Keratinocyte (primary cell): ENCODE data around the gene ADAMTSL1. TPM values are rescaled to one million over a fixed set of nuclear protein-coding genes. Genes with fewer than 3 reads are reported as not detected.

Source experiments
- DNase-seq: peaks from one replicate; pipeline ENCODE4 v3.0.0-alpha.2; 2011; ENCODE audit warnings: low read depth, missing footprints, low spot score
- FAIRE-seq: peaks from 2 replicates; lab custom pipeline; 2011; peaks lifted over from hg19 to GRCh38; lab: Jason Lieb, UNC
- H2AFZ ChIP-seq: 2 replicates; pipeline ENCODE4 v1.6.0; 2012; ENCODE audit warnings: low read length, control low read depth, inconsistent platforms; ENCODE audit not compliant: control insufficient read depth
- H3K27ac ChIP-seq: 2 replicates; pipeline ENCODE4 v1.5.1; 2011; ENCODE audit warnings: low read length; ENCODE audit not compliant: control insufficient read depth, insufficient read depth
- H3K27me3 ChIP-seq: 3 replicates; pipeline ENCODE4 v1.6.0; 2011; ENCODE audit warnings: low read length; ENCODE audit not compliant: control insufficient read depth, insufficient read depth; ENCODE audit errors: extremely low read depth
- H3K36me3 ChIP-seq, 2 experiments: 2 replicates in 1 of 2; 3 replicates in 1 of 2; pipeline ENCODE4 v1.5.1; 2011; ENCODE audit warnings: low read length in 2 of 2, mild to moderate bottlenecking in 1 of 2; ENCODE audit not compliant: control insufficient read depth in 2 of 2, insufficient read depth in 2 of 2; ENCODE audit errors: extremely low read depth in 1 of 2
- H3K4me1 ChIP-seq: 3 replicates; pipeline ENCODE4 v1.5.1; 2011; ENCODE audit warnings: low read length; ENCODE audit not compliant: control insufficient read depth, insufficient read depth; ENCODE audit errors: extremely low read depth
- H3K4me2 ChIP-seq: 3 replicates; pipeline ENCODE4 v1.6.0; 2011; ENCODE audit warnings: low read depth, low read length; ENCODE audit not compliant: control insufficient read depth, insufficient read depth; ENCODE audit errors: extremely low read depth
- H3K4me3 ChIP-seq, 3 experiments: fragments of 200-600 bp in 1 of 3; sonication (generic) in 1 of 3; 2 replicates in 2 of 3; 3 replicates in 1 of 3; pipeline ENCODE4 v1.5.1; 2011 to 2016; ENCODE audit warnings: low read length in 3 of 3, mild to moderate bottlenecking in 3 of 3, control low read depth in 2 of 3, inconsistent platforms in 1 of 3, low read depth in 1 of 3, mixed read lengths in 1 of 3, mixed run types in 1 of 3, moderate library complexity in 1 of 3; ENCODE audit not compliant: control insufficient read depth in 2 of 3, insufficient read depth in 2 of 3; ENCODE audit errors: extremely low read depth in 1 of 3
- H3K79me2 ChIP-seq: 2 replicates; pipeline ENCODE4 v1.6.0; 2012; ENCODE audit warnings: low read length; ENCODE audit not compliant: control insufficient read depth, insufficient read depth
- H3K9ac ChIP-seq: 3 replicates; pipeline ENCODE4 v1.6.0; 2011; ENCODE audit warnings: low read length; ENCODE audit not compliant: control insufficient read depth, insufficient read depth; ENCODE audit errors: extremely low read depth
- H3K9me1 ChIP-seq: 3 replicates; pipeline ENCODE4 v1.6.0; 2011; ENCODE audit warnings: low read length; ENCODE audit not compliant: control insufficient read depth, insufficient read depth; ENCODE audit errors: extremely low read depth
- H3K9me3 ChIP-seq: 2 replicates; pipeline ENCODE4 v1.5.1; 2012; ENCODE audit warnings: low read depth, low read length; ENCODE audit not compliant: control insufficient read depth
- H4K20me1 ChIP-seq: 3 replicates; pipeline ENCODE4 v1.6.0; 2011; ENCODE audit warnings: low read length; ENCODE audit not compliant: control insufficient read depth, insufficient read depth; ENCODE audit errors: extremely low read depth
- EZH2 ChIP-seq: IDR thresholded peaks from one replicate; pipeline ENCODE4 v1.6.1; 2012; ENCODE audit warnings: inconsistent platforms, mild to moderate bottlenecking, low read length, moderate library complexity
- dilution Hi-C: fragments of 300-500 bp; cut with MboI; formaldehyde crosslinking; loops from one replicate; pipeline ENCODE4 v1.7.0; 2020; ENCODE audit warnings: low sequenced_read_pairs; ENCODE audit not compliant: extremely low pct_ligation_motif_present
- polyA plus RNA-seq, 5 experiments: library from polyadenylated mRNA; depleted of rRNA in 3 of 5; stranded (reverse) in 3 of 5; stranded (forward) in 1 of 5; unstranded in 1 of 5; fragments of >200 nt; gene quantifications; 1 replicate in 1 of 5; 2 replicates in 3 of 5; 3 replicates in 1 of 5; pipeline versions ENCODE4 v1.2.1 to v1.2.3, GENCODE V29; 2011 to 2012; ENCODE audit warnings: missing spikeins in 2 of 5, low read depth in 1 of 5, low replicate concordance in 1 of 5
- TF ChIP-seq, protein P1 (sequence below), 3 experiments: IDR thresholded peaks in 1 of 3; conservative IDR thresholded peaks in 1 of 3; optimal IDR thresholded peaks in 1 of 3; 2 replicates in 2 of 3; 3 replicates in 1 of 3; pipeline versions ENCODE3 to v1.5.1; 2011; ENCODE audit warnings: low read length in 3 of 3, mild to moderate bottlenecking in 3 of 3, moderate library complexity in 2 of 3, control low read depth in 1 of 3, inconsistent platforms in 1 of 3; ENCODE audit not compliant: insufficient read depth in 2 of 3; ENCODE audit errors: extremely low read depth in 1 of 3

The ADAMTSL1 gene
- polyA plus RNA-seq, 1 donor (not counting 4 experiments of a cell fraction or from before 2014, with no cell fraction given): 1.1 TPM

GRCh38 chr9:18923167-18923566 lies 449.2 kb downstream of the ADAMTSL1 start:
- H3K27ac ChIP-seq: no peak overlapping the region
- no peak for TF ChIP-seq EZH2
- TF ChIP-seq, protein P1, sequence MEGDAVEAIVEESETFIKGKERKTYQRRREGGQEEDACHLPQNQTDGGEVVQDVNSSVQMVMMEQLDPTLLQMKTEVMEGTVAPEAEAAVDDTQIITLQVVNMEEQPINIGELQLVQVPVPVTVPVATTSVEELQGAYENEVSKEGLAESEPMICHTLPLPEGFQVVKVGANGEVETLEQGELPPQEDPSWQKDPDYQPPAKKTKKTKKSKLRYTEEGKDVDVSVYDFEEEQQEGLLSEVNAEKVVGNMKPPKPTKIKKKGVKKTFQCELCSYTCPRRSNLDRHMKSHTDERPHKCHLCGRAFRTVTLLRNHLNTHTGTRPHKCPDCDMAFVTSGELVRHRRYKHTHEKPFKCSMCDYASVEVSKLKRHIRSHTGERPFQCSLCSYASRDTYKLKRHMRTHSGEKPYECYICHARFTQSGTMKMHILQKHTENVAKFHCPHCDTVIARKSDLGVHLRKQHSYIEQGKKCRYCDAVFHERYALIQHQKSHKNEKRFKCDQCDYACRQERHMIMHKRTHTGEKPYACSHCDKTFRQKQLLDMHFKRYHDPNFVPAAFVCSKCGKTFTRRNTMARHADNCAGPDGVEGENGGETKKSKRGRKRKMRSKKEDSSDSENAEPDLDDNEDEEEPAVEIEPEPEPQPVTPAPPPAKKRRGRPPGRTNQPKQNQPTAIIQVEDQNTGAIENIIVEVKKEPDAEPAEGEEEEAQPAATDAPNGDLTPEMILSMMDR (optimal IDR thresholded peaks at IDR 0.05 in 1 of 3, IDR thresholded peaks at IDR 0.05 in 1 of 3, conservative IDR thresholded peaks at IDR 0.05 in 1 of 3; ENCODE audit: extremely low read depth in 1 of 3, insufficient read depth in 2 of 3, low read length in 3 of 3): no peak
- no peak overlapping the region for H3K4me2 ChIP-seq
- no peaks in the 10 kb centered on the region for H3K27me3 ChIP-seq
- H2AFZ ChIP-seq: no peak overlapping the region
- no peaks in the 10 kb centered on the region for H3K36me3 ChIP-seq
- H3K9ac ChIP-seq: no peak overlapping the region
- dilution Hi-C loops: no loop called here
- FAIRE-seq (no peak), DNase-seq (no peak)
- no peak overlapping the region for H3K4me3 ChIP-seq
- H3K79me2 ChIP-seq: no peaks in the 10 kb centered on the region
- H4K20me1 ChIP-seq: no peaks in the 10 kb centered on the region
- no peaks in the 10 kb centered on the region for H3K9me3 ChIP-seq
- H3K9me1 ChIP-seq: no peaks in the 10 kb centered on the region
- H3K4me1 ChIP-seq: peaks cover 10% of the 10 kb centered on the region

GRCh38 chr9:18923671-18924430 lies 449.9 kb downstream of the ADAMTSL1 start:
- H3K36me3 ChIP-seq: no peaks in the 10 kb centered on the region
- no peak overlapping the region for H3K4me2 ChIP-seq
- H3K9me3 ChIP-seq: no peaks in the 10 kb centered on the region
- peaks cover 10% of the 10 kb centered on the region for H3K4me1 ChIP-seq
- dilution Hi-C loops: no loop called here
- DNase-seq: no peak
- H3K79me2 ChIP-seq: no peaks in the 10 kb centered on the region
- no peaks in the 10 kb centered on the region for H4K20me1 ChIP-seq
- H3K9ac ChIP-seq: no peak overlapping the region
- H3K4me3 ChIP-seq: no peak overlapping the region
- no peak for TF ChIP-seq EZH2
- TF ChIP-seq, protein P1 (optimal IDR thresholded peaks at IDR 0.05 in 1 of 3, IDR thresholded peaks at IDR 0.05 in 1 of 3, conservative IDR thresholded peaks at IDR 0.05 in 1 of 3; ENCODE audit: extremely low read depth in 1 of 3, insufficient read depth in 2 of 3, low read length in 3 of 3): no peak
- H3K27ac ChIP-seq: no peak overlapping the region
- H2AFZ ChIP-seq: no peak overlapping the region
- no peaks in the 10 kb centered on the region for H3K9me1 ChIP-seq
- H3K27me3 ChIP-seq: no peaks in the 10 kb centered on the region
- FAIRE-seq: no peak
